Measurements from ENCODE around the gene CYP4A22.
"Not testable (repeated sequence)": the region's sequence is repeated elsewhere in the genome, so short reads cannot be mapped to it uniquely, and the experiment has no call there.

CYP4A22 gene

GRCh38 chr1:47184822-47185677 is 47.8 kb downstream of the CYP4A22 start:
- DNase-seq (ENCODE audit: low spot score), result no peak

GRCh38 chr1:47186267-47187185 is 49.3 kb downstream of the CYP4A22 start:
- DNase-seq (ENCODE audit: low spot score), result no peak

GRCh38 chr1:47187231-47187925 is 50.1 kb downstream of the CYP4A22 start:
- no peak for DNase-seq (ENCODE audit: low spot score)

GRCh38 chr1:47187926-47188250 is 50.6 kb downstream of the CYP4A22 start:
- DNase-seq (ENCODE audit: low spot score), result no peak

DNA sequence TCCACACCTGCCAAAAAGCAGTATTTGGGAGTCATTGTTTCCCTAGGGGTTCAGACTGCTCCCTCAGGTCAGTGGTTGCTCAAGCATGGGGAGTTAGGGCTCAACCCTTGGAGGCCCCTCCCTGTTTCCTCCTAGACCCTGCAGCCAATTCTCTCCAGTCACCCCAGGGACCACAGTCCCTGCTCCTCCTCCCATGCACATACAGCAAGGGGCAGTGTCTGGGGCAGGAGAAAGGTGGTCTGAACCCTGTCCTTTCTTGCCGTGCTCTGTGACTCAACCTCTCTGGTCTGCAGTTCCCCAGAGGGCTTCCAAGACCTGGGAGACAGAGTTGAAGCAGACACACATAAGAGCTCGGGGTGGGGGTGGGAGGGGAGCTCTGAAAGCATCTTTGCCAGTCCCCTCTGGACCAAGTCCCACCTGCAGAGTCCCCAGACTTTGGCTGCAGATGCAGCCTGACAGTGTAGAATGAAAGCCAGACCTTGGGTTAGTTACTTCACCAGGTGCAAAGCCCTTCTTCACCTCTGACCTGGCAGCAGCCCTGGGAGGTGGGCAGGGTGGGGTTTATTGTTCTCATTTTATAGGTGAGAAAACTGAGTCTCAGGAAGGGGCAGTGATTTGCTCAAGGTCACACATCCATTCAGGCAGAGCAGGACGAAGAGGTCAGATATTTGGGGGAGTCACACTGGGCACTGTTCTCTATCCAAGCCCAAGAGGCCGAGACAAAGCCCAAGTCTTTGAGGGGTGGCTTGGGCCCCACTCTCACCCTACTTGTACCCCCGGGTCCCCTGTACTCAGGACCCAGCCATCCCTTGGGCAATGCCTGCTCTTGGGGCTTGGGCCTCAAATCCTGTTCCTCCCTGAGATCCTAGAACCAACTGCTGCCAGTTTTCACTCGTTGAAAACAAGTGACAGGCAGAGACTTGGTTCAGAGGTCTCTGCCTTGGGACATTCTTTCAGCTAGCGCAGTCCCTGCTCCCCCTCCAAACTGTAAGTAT is 51.8 kb downstream of the CYP4A22 start:
- DNase-seq (ENCODE audit: low spot score), result no peak

DNA sequence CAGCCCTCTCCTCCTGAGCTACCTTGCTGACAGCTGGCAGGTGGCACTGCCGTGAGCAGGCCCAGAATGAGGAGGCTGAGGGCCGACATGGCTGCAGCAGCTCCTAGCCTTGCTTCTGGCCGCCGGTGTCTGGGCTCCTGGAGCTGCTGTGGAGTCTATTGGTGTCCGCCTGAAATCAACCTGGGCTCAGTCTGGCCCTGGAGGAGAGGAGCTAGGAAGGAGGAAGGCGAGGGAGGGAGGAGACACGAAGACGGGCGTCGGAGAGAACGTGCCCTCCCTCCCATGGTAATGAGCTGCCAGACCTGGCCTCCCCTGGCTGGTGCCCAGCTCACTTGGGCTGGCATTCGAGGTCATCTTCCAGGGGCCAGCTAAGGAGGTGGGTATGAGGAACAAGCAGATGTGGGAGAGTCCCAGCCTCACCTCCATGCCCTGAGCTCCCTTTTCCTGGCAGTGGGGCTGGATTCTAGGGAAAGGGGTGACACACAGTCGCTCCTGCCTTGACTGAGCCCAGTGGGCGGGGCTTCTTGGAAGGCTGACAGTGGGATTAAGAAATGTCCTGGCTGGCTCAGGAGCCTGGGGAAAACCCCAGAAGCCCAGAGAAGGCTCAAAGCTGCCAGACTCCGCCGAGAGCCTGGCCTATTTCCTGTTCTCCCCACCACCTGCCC is 52.7 kb downstream of the CYP4A22 start, which contains the start of gene PDZK1IP1:
TSS of gene PDZK1IP1 (minus strand) at position 193 of the 665 bp plus-strand sequence. CDS start at position 89, 104 bp downstream.
- DNase-seq (ENCODE audit: low spot score), result no peak

DNA sequence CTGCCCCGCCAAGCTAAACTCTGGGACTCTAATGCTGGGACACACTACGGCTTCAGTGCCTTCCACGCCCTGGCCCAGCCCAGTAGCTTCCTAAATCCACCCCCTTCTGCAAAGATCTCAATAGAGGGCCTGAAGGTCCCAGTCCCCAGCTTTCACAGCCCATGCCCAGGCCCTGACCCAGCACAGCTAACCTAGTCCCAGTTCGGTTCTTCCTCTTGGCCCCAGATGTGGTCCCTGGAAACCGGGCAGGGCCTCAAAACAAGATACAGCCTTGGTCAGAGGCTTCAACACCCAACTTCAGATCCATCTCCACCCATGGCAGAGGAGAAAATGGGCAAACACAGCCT is 53.2 kb downstream of the CYP4A22 start:
- no peak for DNase-seq (ENCODE audit: low spot score)

- no peak for DNase-seq (ENCODE audit: low spot score)
Measured at GRCh38 chr1:47190857-47191256, 53.6 kb downstream of the CYP4A22 start.

DNA sequence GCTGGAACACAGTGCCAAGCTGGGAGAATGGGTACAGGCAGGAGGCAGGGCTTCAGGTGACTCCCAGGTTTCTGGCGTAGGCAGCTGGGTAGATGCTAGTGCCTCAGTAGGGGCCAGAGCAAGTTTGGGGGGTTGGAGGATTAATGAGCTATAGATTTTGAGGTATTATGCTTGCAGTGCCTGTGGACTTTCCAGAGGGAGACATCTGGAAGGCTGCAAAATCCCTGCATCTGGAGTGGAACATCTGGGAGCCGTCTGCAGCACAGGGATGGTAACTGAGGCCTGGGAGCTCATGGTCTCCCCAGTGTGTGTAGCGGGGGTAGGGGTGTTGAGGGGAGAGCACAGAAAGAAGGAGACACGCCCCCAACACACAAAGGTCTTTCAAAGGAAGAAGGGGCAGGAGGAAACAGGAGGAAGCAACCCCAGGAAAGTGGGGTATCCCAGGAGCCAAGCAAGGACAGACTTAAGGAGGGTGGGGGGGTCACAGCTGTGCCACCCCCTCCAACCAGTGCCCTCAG is 54.8 kb downstream of the CYP4A22 start:
- no peak for DNase-seq (ENCODE audit: low spot score)

GRCh38 chr1:47192458-47193384 is 55.5 kb downstream of the CYP4A22 start:
- peak; percentile 72 for DNase-seq (ENCODE audit: low spot score)

- not testable (repeated sequence) for DNase-seq (ENCODE audit: low spot score)
Measured at GRCh38 chr1:47193496-47193895, 56.3 kb downstream of the CYP4A22 start.

DNA sequence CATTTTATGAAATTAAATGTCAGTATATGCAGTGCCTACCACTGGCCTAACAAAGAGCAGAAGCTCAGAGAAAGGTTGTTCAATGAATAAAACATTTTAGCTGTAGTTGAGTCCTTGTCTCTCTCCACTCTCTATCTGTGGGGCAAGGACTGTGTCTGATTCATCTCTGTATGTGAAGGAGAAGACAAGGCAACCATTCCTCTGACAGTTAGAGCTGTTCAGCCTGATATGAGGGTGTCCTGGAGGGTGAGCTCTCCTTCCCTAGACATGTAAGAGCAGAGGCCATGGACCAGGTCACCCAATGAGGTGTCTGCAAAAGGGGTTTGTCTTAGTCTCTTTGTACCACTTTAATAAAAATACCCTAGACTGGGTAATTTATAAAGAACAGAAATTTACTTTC is 57.1 kb downstream of the CYP4A22 start:
- no peak for DNase-seq (ENCODE audit: low spot score)

- DNase-seq (ENCODE audit: low spot score), result not testable (repeated sequence)
Measured at GRCh38 chr1:47195981-47196380, 58.7 kb downstream of the CYP4A22 start.

DNA sequence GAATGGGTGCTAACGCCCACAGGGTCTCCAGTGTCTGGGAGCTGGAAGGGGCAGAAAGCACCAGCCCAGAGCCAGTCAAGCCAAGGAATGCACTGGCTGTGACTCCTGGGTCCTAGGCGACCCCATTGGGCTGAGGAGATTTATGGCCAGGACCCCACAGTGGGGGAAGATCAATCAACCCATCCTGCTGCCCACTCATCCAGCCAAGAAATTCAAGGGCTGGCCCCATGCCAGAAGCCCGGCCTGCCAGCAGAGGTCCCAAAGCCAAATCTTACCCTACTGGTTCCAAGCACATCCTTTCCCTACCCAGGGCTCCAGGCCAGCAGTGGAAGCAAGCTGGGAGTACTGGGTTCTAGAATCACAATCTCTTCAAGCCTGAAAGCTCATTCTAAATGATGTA is 59.4 kb downstream of the CYP4A22 start:
- DNase-seq (ENCODE audit: low spot score), result no peak

- no peak for DNase-seq (ENCODE audit: low spot score)
Measured at GRCh38 chr1:47198214-47198613, 61.0 kb downstream of the CYP4A22 start.
